HTR-8/SVneo (cell line): ENCODE results near the gene SHCBP1.

Experiments
- DNase-seq: peaks from one replicate; pipeline ENCODE4 v3.0.0; 2011; ENCODE audit warnings: low spot score, mixed read lengths; ENCODE audit not compliant: insufficient read length
- FAIRE-seq: peaks from 2 replicates; lab custom pipeline; 2011; peaks lifted over from hg19 to GRCh38; lab: Jason Lieb, UNC

Gene SHCBP1

DNA sequence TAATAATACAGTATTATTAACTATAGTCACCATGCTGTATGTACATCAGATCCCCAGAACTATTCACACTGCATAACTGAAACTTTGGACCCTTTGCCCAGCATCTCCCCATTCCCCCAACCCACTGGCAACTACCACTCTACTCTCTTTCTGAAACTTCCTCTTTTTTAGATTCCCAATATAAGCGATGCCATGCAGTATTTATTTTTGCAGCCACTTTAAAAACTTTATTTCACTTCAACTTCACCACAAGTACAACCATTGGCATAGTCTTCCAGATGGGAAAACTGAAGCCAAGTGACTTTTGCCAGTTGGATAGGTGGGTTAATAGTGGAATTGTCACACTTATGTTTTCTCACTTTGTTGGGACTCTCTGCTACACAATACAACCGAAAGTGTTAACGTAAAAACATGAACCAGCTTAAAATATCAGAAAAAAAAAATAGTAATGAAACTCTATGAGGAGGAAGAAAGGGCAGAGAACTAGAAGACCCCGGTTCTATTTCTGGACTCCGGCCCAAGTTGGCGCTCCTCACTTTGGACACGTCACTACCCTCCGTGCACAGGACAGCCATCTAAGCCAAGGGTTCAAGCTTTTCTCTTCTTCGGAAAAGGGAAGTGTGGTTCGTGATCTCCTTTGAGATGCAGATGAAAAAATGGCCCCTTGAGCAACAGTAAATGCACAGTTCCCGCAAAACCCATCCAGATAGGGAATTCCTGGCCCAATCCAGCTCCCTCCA is 743 bp downstream of the SHCBP1 start:
- no peak for FAIRE-seq

DNA sequence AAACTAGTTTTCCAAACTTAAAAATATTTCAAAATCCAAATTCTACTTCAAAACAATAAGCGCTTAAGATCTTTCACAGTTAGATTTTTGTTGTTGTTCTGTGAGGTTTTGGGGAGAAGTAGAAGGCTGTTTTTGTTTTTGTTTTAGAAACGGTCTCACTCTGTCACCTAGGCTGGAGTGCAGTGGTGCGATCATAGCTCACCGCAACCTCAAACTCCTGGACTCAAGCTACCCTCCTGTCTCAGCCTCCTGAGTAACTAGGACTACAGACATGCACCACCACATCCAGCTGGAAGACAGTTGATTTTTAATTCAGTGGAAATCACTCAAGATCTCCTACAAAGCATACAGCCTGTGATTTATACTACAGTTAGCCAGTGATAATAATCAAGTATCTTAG is 2.7 kb downstream of the SHCBP1 start:
- FAIRE-seq = no peak
- no peak for DNase-seq

More for the DNA sequence above, 743 bp downstream of the SHCBP1 start:
- peak; percentile 7 for DNase-seq

DNA sequence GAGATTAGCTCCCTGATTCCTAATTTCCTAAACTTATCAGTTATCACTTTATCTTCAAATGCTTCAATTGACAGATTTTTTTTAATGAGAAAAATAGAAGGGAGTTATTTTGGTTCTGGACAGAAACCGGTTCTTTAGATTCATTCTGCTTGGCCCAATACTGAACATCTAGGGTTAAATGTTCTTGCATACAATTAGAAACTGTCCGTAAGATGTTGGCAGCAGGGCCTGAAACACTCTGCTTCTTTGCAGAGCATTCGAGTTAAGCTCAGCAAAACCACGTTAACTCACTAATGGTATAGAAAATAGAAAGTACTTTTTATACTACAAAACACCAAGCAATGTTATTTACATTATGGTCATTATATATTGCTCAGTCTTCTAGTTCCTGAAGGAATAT is 7.2 kb downstream of the SHCBP1 start:
- DNase-seq = no peak
- no peak for FAIRE-seq

DNA sequence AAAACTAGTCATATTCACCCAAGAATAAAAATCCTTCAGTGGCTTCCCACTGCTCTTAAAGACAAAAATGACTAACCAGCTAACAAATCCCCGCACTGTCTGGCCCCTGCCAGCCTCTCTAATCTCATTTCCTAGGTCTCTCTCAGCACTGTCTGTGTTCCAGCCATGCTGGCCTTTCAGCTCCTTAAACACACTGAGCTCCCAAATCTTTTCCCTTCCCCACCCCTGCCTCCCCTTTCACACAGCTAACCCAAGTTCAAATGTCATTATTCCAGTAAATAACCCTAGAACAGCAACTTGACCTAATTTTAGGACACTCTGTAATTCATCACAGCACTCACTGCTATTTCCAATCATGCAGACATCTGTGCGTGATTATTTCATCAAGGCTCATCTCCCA is 7.8 kb downstream of the SHCBP1 start:
- no peak for FAIRE-seq
- DNase-seq = no peak

DNA sequence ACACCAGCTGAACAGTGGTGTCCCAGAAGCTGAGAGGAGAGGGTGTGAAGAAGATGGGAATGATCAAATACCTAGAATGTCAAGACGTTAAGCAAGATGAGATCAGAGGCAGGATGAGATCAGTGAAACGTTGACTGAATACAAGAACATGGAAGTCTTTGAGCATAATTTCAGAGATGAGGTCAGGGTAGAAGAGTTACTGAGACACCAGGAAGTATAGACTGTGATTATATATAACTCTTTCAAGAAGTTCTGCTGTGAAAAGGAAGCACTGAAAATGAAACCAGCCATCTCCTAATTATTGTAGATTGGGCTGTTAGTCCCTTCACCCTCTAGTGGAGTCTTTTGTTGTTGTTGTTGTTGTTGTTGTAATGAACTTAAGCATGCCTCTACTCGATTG is 9.1 kb downstream of the SHCBP1 start:
- FAIRE-seq (no peak), DNase-seq (no peak)

DNA sequence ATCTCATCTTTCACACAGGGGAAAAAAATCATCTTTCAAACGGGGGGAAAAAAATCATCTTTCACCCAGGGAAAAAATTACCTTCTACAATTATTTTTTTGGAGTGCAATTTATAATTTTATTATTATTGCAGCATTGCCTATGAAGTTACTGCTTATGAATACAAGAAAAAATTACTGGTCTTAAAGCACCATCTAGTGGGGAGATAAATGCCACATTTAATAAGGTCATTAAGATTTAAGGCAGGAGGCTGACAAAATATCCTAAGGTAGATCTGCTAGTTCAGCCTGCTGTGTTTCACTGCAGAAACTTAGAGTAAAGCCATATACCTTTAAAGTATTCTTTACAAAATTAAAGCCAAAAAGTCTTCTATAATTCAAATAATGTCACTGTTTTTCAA is 13.7 kb downstream of the SHCBP1 start:
- peak; percentile 19 for DNase-seq
- FAIRE-seq = no peak

DNA sequence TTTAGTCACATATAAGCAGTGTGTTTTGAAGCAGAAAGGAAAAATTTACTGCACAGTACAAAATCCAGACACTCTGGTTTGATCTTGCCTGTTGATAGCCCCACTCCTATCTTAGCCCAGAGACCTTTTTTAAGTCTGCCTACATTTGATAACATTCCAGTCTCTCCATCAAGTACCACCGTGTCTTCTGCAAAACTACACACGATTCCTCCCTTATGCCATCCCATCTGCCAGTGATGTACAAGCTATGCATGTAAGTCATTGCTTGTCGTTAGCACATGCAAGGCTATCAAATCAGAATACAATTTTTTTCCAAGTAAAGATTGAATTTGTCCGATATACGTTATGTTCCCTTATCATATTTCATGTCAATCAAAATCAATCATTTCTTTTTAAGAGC is 14.9 kb downstream of the SHCBP1 start:
- DNase-seq (no peak), FAIRE-seq (no peak)

DNA sequence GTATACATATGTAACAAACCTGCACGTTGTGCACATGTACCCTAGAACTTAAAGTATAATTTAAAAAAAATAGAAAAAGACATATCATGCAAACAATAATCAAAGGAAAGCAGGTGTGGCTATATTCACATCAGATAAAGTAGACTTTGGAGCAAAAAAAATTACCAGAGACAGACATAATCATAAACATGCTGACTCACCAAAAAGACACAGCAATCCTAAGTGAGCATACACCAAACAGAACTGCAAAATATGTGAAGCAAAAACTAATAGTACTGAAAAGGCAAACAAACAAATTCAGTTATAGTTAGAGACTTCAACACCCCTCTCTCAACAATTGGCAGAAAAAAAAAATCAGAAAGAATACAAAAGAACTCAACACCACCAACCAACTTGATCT is 29.9 kb downstream of the SHCBP1 start:
- FAIRE-seq = no peak
- no peak for DNase-seq

DNA sequence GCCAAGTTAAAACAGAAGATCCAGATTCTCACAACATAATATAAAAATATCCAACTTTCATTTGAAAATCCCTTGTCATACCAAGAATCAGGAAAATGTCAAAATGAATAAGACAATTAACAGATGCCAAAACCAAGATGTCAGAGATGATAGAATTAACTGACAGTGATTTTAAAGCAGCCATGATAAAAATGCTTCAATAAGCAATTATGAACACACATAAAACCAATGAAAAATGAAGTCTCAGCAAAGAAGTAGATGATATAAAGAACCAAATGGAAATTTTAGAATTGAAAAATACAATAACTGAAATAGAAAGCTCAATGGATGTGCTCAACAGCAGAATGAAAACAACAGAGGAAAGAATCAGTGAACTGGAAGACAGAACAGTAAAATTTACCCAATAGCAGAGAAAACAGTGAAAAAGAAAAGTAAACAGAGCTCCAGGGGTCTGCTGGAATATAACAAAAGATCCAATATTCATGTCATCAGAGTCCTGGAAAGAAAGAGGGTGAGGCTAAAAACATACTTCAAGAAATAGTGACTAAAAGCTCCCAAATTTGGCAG is 35.1 kb downstream of the SHCBP1 start:
- FAIRE-seq = no peak
- no peak for DNase-seq

DNA sequence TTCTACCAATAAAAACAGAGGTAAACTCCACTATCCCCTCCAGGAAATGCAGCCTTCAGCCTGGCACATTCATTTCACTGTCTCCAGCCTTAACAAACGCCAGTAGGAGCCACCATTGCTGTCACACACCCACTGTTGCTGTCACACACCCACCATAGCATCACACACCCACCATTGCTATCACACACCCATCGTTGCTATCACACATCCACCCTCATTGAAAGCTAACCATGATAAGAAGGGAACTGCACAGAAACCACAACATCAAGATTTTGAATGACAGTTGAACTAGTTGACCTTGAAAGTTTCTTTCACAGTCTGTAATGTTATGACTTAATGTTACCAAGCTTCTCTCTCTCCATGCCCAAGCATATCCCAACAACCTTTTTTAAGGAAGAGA is 38.1 kb downstream of the SHCBP1 start:
- FAIRE-seq (no peak), DNase-seq (no peak)

DNA sequence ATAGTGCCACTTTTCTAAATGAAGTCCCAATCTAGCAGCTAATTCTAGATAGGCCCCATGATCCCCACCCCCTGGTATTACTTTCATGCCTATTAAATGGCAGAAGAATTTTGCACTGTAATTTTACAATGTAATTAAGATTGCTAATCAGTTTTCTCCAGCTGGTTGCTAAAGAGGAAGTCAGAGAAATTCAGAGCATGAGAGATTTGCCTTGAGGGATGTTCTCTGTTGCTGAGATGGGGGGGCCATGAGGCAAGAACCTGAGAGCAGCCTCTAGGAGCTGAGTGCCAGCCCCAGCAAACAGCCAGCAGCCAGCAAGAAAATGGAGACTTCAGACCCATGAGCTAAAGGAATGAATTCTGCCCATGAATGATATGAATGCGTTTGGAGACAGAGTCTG is 38.9 kb downstream of the SHCBP1 start:
- FAIRE-seq = no peak
- DNase-seq = no peak

DNA sequence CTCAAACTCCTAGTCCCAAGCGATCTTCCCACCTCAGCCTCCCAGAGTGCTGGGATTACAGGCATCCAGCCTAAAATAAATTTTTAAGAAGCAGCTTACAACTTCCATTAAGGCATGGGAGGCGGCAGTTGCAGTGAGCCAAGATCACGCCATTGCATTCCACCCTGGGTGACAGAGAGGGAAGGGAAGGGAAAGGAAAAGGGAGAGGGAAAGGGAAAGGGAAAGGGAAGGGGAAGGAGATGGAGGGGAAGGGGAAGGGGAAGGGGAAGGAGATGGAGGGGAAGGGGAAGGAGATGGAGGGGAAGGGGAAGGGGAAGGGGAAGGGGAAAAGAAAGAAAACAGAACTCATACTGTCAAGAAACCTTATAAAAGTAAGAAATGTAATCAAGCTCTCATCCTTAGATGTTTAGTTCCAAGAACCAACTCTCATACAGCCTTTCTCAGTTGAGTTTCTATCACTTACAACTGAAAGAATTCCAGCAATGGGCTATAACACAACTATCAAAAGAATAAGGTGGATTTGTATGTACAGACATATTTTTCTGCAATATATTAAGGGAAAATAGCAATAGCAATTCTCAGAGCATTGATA is 43.1 kb downstream of the SHCBP1 start:
- FAIRE-seq (no peak), DNase-seq (no peak)

DNA sequence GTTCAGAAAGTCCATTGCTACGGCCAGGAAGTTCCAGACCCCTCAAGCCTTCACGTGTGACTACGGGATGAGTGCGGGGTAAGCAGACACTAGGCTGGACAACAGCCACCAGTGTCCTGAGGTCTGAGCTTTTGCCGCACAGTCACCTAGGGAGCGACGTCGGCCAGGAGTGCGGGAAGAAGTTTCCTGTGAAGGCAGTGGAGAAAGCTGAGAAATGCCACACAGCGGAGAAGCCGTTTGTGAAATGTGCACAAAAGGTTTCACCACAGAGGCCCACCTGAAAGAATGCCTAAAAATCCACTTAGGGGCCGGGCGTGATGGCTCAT is 47.4 kb downstream of the SHCBP1 start:
- DNase-seq (no peak), FAIRE-seq (no peak)

DNA sequence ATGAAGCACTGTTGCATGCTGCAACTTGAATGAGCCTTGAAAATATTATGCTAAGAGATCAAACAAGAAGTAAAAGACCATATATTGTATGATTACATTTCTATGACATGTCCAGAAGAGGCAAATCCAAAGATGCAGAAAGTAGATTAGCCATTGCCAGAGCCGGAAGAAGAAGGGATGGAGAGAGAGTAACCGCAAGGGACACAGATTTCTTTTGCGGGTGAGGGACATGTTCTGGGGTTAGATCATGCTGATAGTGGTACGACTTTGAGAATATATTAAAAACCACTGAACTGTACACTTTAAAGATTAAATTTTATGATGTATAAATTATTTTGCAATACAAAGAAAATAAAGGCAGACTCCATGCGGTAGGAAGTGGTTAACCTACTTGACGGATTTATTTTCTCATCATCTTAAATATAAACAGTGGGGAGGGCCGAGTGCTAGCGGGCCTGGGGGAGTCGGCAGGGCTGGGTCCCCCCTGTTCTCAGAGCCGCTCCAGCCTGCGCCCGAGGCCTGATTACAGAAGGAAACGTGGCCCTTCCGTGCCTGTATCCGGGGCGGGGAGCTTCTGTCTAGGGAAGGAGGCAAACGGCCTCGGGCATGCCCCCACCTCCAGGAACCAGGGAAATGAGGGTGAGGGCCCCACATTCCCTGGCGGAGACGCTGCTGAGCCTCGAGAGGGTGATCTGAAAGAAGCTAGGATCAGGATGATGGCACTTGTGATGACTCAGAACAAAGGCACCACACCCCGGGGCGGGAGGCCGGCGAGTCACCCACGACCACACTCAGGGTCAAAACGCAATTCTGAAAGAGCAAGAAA is 48.0 kb downstream of the SHCBP1 start:
- no peak for FAIRE-seq
- DNase-seq = peak; percentile 77

DNA sequence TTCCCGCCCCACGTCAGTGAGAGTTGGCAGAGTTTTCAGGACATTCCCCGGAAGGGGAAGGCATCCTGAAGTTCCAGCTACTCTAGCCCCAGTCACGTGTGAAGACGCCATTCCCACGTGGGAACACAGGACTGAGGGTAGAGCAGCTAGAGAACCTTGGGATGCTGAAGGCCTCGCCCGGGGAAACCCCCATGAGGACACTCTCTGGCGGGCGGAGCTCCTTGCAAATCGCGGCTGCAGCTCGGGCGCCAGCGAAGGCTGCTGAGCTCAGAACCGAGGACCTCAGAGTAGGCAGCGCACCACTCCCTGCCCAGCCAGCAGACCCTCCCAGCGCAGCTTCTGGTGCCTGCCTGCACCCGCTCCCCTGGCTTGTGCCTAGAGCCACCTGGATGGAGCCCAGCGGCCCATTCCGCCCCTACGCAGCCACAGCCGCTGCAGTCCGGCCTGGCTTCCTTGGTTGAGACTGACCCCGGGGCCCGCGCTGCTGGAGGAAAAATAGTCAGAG is 51.9 kb downstream of the SHCBP1 start:
- DNase-seq (no peak), FAIRE-seq (no peak)

DNA sequence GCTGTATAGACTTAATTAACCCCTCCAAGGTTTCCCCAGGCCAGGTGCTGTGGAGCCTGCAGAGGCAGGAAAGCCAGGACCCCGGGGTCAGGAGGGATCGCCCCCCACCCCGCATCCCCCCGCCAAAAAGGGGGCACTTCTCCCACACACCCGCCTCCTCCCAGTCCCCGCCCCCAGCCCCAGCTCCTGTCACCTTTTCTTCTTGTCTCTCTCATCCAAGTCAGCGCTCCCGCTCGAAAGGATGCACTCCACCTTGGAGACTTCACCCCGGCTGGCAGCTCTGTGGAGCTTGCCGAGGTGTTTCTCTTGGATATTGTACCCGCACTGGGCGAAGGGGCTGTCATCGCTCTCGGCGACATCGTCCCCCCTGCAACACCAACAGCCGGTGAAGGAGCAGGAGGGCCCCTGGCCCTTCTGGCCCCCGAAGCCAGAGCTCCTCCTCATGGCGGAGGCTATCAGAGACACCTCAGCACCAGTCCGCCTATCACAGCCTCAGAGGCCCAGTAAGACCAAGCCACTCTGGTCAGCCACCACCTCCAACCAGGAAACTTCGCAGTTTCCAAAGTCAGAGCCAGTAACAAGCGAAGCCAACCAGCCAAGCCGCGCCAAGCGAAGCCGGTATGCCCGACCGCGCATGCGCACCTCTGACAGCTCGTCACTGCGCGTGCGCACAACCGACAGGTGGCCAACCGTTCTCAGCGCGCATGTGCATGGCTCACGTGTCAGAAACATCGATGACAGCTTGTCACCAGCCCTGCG is 52.5 kb downstream of the SHCBP1 start:
- DNase-seq (no peak), FAIRE-seq (no peak)

DNA sequence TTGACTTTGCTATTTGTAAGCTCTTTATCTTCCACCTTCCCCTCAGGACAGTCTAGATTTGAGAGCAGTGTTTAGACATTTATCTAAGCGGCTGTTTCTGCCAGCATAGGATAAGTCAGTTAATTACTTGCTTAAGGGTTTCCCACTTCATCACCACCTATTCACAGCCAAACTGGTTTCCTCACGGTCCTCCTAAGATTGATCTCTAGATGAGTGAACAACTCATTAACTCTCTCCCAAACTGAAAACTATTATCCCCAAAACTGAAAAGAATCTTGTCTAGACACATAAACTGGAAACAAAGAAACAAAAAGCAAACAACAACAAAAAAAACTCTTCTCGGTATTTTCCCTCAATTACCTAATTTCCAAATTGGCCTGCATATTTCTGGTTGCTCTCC is 58.2 kb downstream of the SHCBP1 start:
- FAIRE-seq = no peak
- DNase-seq = no peak

DNA sequence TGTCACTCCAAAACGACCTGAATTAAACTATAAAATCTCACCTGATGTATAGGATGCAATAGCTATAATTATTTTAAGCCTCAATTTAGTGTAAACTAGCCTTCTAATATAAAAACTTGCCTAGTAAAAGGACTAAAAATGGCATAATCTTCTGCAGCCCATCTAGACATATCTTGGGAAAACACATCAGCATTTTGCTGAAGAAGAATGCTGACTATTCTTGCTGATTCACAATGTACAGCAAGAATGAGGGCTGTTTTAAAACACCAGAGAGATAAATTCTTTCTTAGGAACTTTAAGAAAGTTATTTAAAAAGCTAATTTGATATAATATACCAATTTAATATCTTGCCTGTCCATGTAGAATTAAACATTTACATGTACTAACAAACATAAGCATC is 63.2 kb downstream of the SHCBP1 start:
- no peak for FAIRE-seq
- no peak for DNase-seq

DNA sequence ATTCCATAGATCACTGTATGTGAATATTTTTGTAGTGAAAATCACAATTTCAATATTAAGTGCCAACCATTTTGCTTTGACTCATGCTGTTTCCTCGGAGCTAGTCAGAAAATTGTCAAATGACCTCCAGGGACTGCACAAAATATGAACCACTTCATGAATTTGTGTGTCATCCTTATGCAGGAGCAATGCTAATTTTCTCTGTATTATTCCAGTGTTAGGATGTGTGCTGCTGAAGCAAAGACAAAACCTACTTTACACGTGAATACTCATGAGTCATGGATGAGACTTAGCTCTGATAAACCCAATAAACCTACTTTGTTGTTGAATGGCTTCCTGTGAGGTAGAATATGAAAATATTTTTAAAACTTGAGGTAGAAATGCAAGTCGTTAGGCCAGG is 65.2 kb downstream of the SHCBP1 start:
- DNase-seq (no peak), FAIRE-seq (no peak)

DNA sequence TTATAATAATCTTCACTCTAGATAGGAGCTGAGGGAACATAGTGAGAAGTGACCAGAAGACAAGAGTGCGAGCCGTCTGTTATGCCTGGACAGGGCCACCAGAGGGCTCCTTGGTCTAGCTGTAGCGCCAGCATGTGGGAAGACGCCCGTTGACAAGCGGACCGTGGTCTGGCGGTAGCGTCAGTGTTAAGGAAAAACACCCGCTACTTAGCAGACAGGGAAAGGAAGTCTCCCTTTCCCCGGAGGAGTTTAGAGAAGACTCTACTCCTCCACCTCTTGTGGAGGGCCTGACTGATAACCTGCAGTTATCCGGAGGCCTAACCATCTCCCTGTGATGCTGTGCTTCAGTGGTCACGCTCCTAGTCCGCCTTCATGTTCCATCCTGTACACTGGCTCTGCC is 66.7 kb downstream of the SHCBP1 start:
- FAIRE-seq = peak; percentile 40
- DNase-seq = peak; percentile 10
